DMS79 treated with DMSO at 0.1 percent for 48 hours (cell line): ENCODE data around the gene EIF4E3.

Experiments used
- DNase-seq: peaks from one replicate; lab custom pipeline; 2025; lab: John Stamatoyannopoulos, UW

The EIF4E3 gene

GRCh38 chr3:71647751-71648150 lies 77.5 kb downstream of the EIF4E3 start:
- no peak for DNase-seq

- DNase-seq = no peak
These were observed 78.2 kb downstream of the EIF4E3 start for GRCh38 chr3:71646971-71647370.

GRCh38 chr3:71645140-71645539 lies 80.1 kb downstream of the EIF4E3 start:
- no peak for DNase-seq

GRCh38 chr3:71641674-71642073 lies 83.5 kb downstream of the EIF4E3 start:
- no peak for DNase-seq

- DNase-seq = no peak
These were observed 84.7 kb downstream of the EIF4E3 start for GRCh38 chr3:71640331-71640983.

GRCh38 chr3:71636482-71636881 lies 88.7 kb downstream of the EIF4E3 start:
- no peak for DNase-seq

- no peak for DNase-seq
These were observed 89.2 kb downstream of the EIF4E3 start for GRCh38 chr3:71636001-71636400.

GRCh38 chr3:71634671-71635070 lies 90.5 kb downstream of the EIF4E3 start:
- DNase-seq = no peak

- DNase-seq = no peak
These were observed 95.5 kb downstream of the EIF4E3 start for GRCh38 chr3:71629711-71630110.

GRCh38 chr3:71629289-71629688 lies 95.9 kb downstream of the EIF4E3 start:
- no peak for DNase-seq

- no peak for DNase-seq
These were observed 96.7 kb downstream of the EIF4E3 start for GRCh38 chr3:71628522-71628921.

GRCh38 chr3:71625676-71626075 lies 99.5 kb downstream of the EIF4E3 start:
- DNase-seq = no peak
